ENCODE measurements around the gene NRXN3.
A peak's percentile ranks its signal among the peaks of the same experiment; 100 is the strongest.

DNA sequence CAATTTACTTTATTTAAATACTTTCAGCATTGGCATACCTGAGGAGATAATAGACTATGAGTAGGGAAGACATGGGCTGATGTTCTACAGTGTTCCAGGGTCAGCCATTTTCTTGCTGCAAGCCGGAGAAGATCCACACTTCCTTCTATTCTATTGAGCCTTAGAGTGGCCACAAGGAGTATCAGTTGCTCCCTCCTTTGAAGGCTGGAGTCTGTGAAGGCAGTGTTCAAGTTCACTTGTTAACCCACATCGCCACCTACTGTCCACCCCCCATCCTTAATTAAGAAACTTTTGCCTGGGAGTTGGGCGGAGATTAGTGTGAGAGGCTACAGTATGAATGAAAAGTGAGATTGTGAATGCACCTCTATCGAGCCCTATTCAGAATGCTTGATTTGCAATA lies 666.6 kb downstream of the NRXN3 start:
- TF ChIP-seq, protein P1, sequence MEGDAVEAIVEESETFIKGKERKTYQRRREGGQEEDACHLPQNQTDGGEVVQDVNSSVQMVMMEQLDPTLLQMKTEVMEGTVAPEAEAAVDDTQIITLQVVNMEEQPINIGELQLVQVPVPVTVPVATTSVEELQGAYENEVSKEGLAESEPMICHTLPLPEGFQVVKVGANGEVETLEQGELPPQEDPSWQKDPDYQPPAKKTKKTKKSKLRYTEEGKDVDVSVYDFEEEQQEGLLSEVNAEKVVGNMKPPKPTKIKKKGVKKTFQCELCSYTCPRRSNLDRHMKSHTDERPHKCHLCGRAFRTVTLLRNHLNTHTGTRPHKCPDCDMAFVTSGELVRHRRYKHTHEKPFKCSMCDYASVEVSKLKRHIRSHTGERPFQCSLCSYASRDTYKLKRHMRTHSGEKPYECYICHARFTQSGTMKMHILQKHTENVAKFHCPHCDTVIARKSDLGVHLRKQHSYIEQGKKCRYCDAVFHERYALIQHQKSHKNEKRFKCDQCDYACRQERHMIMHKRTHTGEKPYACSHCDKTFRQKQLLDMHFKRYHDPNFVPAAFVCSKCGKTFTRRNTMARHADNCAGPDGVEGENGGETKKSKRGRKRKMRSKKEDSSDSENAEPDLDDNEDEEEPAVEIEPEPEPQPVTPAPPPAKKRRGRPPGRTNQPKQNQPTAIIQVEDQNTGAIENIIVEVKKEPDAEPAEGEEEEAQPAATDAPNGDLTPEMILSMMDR (IDR thresholded peaks at IDR 0.05; ENCODE audit: low read length): peak; percentile 65
- TF ChIP-seq EZH2 (IDR thresholded peaks at IDR 0.05; ENCODE audit: borderline replicate concordance, low read length): no peak

All from OCI-LY1 (cell line).